G401.6 (cell line): ENCODE results near the gene RBM47.
"Not testable (repeated sequence)": the region's sequence is repeated elsewhere in the genome, so short reads cannot be mapped to it uniquely, and the experiment has no call there.

Source experiments
- FAIRE-seq: peaks from 2 replicates; lab custom pipeline; 2012; peaks lifted over from hg19 to GRCh38; lab: Jason Lieb, UNC

Gene RBM47

DNA sequence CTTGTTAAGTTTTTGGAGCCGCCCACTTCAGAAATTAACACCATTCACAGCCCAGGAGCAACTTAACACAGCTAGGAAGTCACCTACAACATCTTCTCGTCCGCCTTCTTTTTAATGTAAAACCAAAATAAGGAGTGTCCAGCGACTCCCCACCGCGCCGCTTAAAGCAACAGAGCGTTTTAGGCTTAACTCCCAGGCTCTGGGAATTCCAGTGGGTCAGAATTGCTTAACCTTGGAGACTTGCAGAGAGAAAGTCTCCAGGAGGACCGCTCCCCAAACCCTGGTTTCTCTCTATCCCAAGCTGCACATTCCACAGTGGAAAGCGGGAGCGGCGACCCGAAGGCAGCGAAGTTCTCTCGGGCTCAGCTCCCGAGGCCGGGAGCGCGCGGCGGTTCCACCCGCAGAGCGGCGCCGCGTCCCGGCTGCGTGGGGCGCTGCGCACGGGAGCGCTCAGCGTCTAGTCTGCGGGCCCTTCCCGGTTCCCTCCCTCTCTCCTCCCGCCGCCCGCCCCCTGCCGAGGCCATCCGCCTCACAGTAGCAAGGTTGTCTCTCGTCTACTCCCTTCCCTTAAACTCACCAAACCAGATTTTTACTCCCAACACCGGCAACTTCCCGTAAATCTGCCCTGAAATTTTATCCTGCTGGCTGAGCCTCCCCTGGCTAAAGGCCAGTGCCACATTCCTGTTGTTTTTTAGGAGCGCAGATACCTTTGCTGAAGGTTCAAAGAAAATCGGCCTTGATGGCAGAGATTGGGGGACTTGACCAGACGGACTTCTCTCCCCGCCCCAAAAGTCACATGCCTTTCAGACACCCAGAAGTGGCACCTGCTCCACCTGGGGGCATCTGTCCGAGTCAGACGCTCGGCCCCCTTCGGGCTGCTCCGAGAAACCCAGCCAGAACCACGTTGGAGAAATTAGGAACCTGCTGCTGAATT lies at the start of gene RBM47:
RBM47 (minus strand) TSS at position 464 of the 934 bp plus-strand sequence. CDS start 190,971 bp downstream, outside the sequence.
- FAIRE-seq = peak; percentile 97

DNA sequence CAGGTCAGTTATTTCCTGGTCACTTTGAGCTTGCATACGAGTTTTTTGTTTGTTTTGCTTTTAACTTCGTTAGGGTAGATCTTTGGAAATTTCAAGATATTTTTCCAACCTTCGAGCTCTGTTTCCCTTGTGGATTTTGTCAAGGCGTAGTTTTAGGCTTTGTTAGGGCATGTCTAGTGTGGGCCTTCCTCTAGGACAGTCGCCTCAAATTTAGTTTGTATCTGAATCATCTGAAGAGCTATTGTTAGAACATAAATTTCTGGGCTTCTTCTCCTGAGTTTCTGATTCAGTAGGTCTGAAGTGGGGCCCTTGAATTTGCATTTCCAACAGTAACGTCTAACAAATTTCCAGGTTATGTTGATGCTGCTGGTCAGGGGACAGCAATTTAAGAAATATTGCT lies 48.8 kb upstream of the RBM47 start:
- FAIRE-seq = no peak

- no peak for FAIRE-seq
Observed at GRCh38 chr4:40675166-40675565, 45.5 kb upstream of the RBM47 start.

DNA sequence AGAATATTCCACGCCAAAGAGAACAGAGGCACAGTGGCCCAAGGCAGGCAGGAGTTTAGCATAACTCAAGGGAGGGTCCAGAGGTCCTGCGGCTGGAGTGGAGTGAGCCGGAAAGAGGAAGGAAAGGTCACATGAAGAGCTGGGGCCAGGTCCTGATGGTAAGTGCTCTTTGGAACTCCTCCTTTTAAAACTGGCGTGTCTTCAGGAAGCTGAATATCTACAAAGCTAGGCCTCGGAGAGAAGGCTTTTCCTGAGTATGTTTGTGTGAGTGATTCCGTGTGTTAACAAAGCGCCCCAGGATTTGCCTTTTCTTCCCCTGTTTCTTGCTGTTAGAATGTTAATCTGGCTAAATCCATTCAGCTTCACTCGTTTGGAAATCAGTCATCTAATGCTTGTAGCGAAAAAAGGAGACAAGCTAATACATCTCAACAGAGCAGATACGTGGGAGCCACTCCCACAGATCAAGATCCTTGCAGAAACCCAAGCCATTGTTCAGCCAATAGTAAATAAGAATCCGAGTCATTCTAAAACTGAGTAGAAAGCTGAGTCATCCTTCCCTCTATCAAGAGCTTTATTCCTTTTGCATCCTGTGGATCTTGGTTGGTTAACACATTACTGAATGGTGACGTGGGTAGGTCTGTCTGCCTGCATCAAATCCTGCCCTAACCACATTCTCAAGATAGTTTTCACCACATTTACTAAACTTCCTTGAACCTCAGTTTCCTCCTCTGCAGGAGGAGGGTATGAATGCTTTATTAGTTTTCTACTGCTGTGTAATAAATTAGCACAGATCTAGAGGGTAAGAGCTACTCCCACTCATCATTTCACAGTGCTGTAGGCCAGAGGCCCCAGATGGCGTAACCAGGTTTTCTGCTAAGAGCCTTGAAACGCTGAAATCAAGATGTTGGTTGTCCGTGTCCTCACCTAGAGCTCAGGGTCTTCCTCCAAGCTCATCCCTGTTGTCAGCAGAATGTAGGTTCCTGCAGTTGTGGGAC lies 43.2 kb upstream of the RBM47 start:
- peak; percentile 100 for FAIRE-seq

- no peak for FAIRE-seq
Observed at GRCh38 chr4:40669504-40669903, 39.8 kb upstream of the RBM47 start.

DNA sequence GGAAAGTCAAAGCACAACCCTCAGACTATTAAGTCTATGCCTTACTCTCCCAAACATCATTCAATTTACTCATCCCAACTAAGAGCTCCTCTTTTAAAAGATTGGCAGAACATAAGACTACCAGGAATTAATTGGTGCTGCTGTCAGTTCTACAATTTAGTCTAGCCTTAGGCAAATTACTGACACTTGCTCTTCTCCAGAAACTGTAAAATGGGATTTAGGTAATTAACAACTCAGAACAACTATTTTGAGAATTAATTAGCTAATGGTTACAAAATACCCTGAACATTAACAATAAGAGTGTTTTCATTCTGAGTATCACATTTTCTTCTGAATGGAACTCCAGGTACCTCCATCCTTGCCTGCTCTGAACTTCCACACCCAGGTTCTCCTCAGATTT lies 36.2 kb upstream of the RBM47 start:
- FAIRE-seq = peak; percentile 30

- no peak for FAIRE-seq
Observed at GRCh38 chr4:40662962-40663604, 33.4 kb upstream of the RBM47 start.

DNA sequence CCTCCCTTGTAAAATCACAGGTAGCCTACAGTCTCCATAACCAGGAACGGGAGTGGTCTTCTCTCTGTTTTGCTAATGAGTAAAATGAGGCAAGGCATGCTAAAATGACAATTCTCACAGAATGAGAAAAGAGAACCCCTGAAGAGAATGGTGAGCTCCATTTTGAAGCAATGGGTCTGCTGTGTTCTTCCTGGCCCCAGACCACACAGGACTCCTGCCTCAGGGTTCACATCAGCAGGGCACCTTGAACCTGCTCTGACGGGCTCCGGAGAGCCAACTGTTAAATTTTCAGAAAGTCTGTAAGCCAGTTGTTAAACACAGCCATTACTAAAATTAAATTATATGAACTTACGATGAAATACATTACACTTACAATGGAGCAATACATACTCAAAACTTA lies 32.1 kb upstream of the RBM47 start:
- FAIRE-seq = no peak

GRCh38 chr4:40656201-40656863 lies 26.7 kb upstream of the RBM47 start:
- FAIRE-seq = no peak

GRCh38 chr4:40651280-40651679 lies 21.6 kb upstream of the RBM47 start:
- no peak for FAIRE-seq

GRCh38 chr4:40649321-40649720 lies 19.7 kb upstream of the RBM47 start:
- FAIRE-seq = no peak

DNA sequence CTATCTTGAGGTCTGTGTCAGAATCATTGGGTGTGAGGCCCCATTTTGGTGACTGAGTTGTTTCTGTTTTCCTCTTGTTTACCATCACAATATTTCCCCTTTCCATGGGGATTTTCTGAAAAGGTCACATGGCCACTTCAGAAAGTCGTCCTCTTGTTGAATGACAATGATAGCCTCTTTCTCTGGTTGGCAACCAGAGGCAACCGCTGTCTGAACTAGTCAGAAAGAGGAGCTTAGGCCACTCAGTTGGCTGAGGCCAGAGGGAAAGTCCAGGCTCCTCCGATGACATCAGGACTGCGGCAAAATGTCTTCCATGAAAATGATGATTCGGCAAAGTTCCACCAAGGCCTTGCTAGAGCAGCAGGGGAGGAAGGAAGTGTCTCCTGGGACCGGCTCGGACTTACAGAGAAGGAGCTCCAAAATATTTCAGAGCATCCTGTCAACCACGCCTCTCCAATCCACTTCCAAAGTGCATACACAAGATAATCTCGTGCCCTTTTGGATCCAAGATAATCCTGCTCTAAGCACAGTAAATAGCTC lies 19.1 kb upstream of the RBM47 start:
- FAIRE-seq = no peak

GRCh38 chr4:40648131-40648530 lies 18.5 kb upstream of the RBM47 start:
- no peak for FAIRE-seq

- FAIRE-seq = no peak
Observed at GRCh38 chr4:40645586-40645985, 15.9 kb upstream of the RBM47 start.

GRCh38 chr4:40632080-40632479 lies 2.4 kb upstream of the RBM47 start:
- FAIRE-seq = peak; percentile 23

DNA sequence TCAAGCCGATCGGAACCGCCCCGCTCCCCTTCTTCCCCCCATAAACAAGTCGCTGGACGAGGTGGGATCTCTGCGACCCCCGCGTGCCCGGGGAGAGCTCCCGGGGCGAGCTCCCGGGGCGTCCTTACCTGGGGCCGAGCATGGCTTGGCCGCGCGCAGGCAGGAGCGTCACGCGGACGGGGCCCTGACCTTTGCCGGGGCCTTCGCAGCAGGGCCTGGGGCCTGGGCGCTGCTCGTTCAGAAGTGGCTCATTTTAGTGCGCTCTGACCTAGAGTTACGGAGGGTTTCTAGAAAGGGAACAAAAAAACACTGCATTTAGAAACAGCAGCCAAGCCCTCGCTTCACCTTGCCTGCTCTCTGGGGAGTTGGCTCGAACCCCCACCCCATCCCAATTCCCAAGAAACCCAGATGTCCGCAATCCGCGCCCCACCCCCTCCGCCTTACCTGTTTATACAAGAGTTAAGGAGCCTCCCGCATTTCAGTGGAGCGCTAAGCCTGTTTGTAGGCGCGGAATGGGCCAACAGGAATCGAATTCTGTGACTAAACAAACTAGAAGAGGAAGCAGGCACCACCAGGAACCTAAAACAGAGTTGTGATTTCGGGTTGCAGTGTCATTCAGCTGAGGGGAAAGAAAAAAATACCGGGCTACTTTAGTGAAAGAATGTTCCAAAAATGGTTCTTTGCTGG lies 814 bp upstream of the RBM47 start:
- peak; percentile 92 for FAIRE-seq

DNA sequence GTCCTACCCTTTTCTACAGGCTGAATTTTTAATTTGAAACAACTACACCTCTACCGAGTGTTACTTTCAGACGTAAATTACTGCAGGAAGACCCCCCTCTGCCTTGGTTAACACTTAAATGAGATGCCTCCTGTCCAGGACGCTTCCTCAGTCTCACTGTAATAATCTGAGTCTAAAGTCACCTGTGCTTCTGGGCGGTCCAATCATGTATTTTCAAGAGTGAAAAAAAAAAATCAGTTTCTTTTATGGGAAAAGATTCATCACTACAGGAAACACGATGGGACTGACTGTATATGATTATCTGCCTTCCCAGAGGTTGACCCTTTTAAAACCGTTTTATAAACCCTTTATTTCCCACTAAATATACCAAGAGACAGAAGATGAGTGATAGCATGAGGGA lies 776 bp downstream of the RBM47 start:
- FAIRE-seq = no peak

GRCh38 chr4:40628407-40628806 lies 1.3 kb downstream of the RBM47 start:
- FAIRE-seq = not testable (repeated sequence)

DNA sequence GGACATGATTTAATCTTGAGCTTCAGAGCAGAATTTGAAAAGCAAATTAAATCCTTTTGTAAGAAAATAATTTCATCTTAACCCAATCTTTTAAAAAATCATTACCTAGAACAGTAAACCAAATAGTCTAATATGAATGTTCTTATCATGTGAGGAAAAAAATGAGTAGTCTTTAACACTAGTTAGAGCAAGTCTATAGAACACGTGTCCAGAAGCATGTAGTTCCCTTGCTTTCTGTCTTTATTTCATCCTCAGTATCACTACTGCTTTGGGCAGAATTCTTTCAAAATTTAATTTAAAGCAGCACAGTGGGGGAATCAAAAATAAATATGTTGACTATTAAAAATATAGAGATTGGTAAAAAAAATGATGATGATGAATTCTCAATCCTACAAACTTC lies 2.1 kb downstream of the RBM47 start:
- peak; percentile 82 for FAIRE-seq

GRCh38 chr4:40626183-40626990 lies 3.3 kb downstream of the RBM47 start:
- peak; percentile 55 for FAIRE-seq
